22Rv1 (cell line): ENCODE results near the gene CST9L.

ENCODE experiments used
- CTCF ChIP-seq: fragments of 450-650 bp; IDR thresholded peaks from 2 replicates; pipeline ENCODE4 v1.5.1; 2017; ENCODE audit warnings: mild to moderate bottlenecking
- ZFX ChIP-seq: fragments of 450-650 bp; IDR thresholded peaks from 2 replicates; pipeline ENCODE4 v1.6.1; 2017; ENCODE audit warnings: antibody characterized with exemption, borderline replicate concordance

- no peak for TF ChIP-seq CTCF
- TF ChIP-seq ZFX: no peak
These were observed 17.1 kb upstream of the CST9L start for GRCh38 chr20:23585449-23585807.
